Stimulated activated CD4-positive, alpha-beta T cell treated with anti-CD3 and anti-CD28 coated beads, Interleukin-2, amount 100 ng/mL, for 4 hours (primary cell): ENCODE results near the gene ATAD1.
"Not testable (repeated sequence)": the region's sequence is repeated elsewhere in the genome, so short reads cannot be mapped to it uniquely, and the experiment has no call there.

Experiments
- DNase-seq: peaks from one replicate; pipeline ENCODE4 v3.0.0-alpha.2; 2020; ENCODE audit warnings: low read depth

The ATAD1 gene

GRCh38 chr10:87753995-87754866 is 63.8 kb downstream of the ATAD1 start:
- no peak for DNase-seq

- no peak for DNase-seq
Observed at GRCh38 chr10:87752566-87752965, 65.5 kb downstream of the ATAD1 start.

- DNase-seq = no peak
Observed at GRCh38 chr10:87751274-87751673, 66.8 kb downstream of the ATAD1 start.

GRCh38 chr10:87750817-87751216 is 67.2 kb downstream of the ATAD1 start:
- no peak for DNase-seq

GRCh38 chr10:87750001-87750671 is 67.9 kb downstream of the ATAD1 start:
- DNase-seq = no peak

GRCh38 chr10:87748244-87748643 is 69.8 kb downstream of the ATAD1 start:
- DNase-seq = not testable (repeated sequence)

GRCh38 chr10:87746911-87747310 is 71.1 kb downstream of the ATAD1 start:
- no peak for DNase-seq

GRCh38 chr10:87744606-87745005 is 73.4 kb downstream of the ATAD1 start:
- DNase-seq = no peak

- not testable (repeated sequence) for DNase-seq
Observed at GRCh38 chr10:87742992-87743610, 74.9 kb downstream of the ATAD1 start.

GRCh38 chr10:87740254-87740655 is 77.8 kb downstream of the ATAD1 start:
- DNase-seq = no peak

- DNase-seq = no peak
Observed at GRCh38 chr10:87739703-87740102, 78.3 kb downstream of the ATAD1 start.

GRCh38 chr10:87738253-87738652 is 79.8 kb downstream of the ATAD1 start:
- not testable (repeated sequence) for DNase-seq

- no peak for DNase-seq
Observed at GRCh38 chr10:87734987-87735827, 82.8 kb downstream of the ATAD1 start.

- DNase-seq = no peak
Observed at GRCh38 chr10:87733081-87733480, 84.9 kb downstream of the ATAD1 start.

GRCh38 chr10:87729940-87730339 is 88.1 kb downstream of the ATAD1 start:
- DNase-seq = no peak

GRCh38 chr10:87724789-87725188 is 93.2 kb downstream of the ATAD1 start:
- DNase-seq = no peak

- no peak for DNase-seq
Observed at GRCh38 chr10:87723500-87723899, 94.5 kb downstream of the ATAD1 start.

GRCh38 chr10:87722716-87723115 is 95.3 kb downstream of the ATAD1 start:
- no peak for DNase-seq

GRCh38 chr10:87721781-87722180 is 96.2 kb downstream of the ATAD1 start:
- DNase-seq = no peak

GRCh38 chr10:87720665-87721064 is 97.4 kb downstream of the ATAD1 start:
- DNase-seq = no peak

GRCh38 chr10:87716348-87716670 is 101.7 kb downstream of the ATAD1 start:
- DNase-seq = no peak
